Panc1 (cell line): ENCODE results near the gene SOCS6.
"Not testable (repeated sequence)": the region's sequence is repeated elsewhere in the genome, so short reads cannot be mapped to it uniquely, and the experiment has no call there.

ENCODE experiments used
- SIN3A ChIP-seq: IDR thresholded peaks from 2 replicates; pipeline ENCODE4 v1.6.1; 2012; ENCODE audit warnings: low read depth, mild to moderate bottlenecking, low read length, moderate library complexity, borderline replicate concordance; ENCODE audit not compliant: insufficient read depth
- TF ChIP-seq, protein P1 (sequence below): fragments of 450-650 bp; IDR thresholded peaks from 2 replicates; pipeline ENCODE4 v1.5.1; 2017; ENCODE audit warnings: mild to moderate bottlenecking

DNA sequence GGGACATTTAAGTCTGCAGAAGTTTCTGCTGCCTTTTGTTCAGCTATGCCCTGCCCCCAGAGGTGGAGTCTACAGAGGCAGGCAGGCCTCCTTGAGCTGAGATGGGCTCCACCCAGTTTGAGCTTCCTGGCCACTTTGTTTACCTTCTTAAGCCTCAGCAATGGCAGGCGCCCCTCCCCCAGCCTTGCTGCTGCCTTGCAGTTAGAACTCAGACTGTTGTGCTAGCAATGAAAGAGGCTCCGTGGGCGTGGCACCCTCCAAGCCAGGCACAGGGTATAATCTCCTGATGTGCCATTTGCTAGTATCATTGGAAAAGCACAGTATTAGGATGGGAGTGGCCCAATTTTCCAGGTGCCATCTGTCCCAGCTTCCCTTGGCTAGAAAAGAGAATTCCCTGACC lies 59.6 kb downstream of the SOCS6 start:
- TF ChIP-seq, protein P1, sequence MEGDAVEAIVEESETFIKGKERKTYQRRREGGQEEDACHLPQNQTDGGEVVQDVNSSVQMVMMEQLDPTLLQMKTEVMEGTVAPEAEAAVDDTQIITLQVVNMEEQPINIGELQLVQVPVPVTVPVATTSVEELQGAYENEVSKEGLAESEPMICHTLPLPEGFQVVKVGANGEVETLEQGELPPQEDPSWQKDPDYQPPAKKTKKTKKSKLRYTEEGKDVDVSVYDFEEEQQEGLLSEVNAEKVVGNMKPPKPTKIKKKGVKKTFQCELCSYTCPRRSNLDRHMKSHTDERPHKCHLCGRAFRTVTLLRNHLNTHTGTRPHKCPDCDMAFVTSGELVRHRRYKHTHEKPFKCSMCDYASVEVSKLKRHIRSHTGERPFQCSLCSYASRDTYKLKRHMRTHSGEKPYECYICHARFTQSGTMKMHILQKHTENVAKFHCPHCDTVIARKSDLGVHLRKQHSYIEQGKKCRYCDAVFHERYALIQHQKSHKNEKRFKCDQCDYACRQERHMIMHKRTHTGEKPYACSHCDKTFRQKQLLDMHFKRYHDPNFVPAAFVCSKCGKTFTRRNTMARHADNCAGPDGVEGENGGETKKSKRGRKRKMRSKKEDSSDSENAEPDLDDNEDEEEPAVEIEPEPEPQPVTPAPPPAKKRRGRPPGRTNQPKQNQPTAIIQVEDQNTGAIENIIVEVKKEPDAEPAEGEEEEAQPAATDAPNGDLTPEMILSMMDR = not testable (repeated sequence)
- TF ChIP-seq SIN3A = not testable (repeated sequence)
